GM12878 (cell line): ENCODE data around the gene WASF2. TPM values are rescaled to one million over a fixed set of nuclear protein-coding genes. Genes with fewer than 3 reads are reported as not detected.

Experiments
- CBFB ChIP-seq: IDR thresholded peaks from 2 replicates; pipeline ENCODE4 v1.6.1; 2016; ENCODE audit warnings: antibody characterized with exemption, low read depth
- ESRRA ChIP-seq: IDR thresholded peaks from 2 replicates; pipeline ENCODE4 v1.6.1; 2012; ENCODE audit warnings: mild to moderate bottlenecking, low read length, improper control_type of control experiment
- GABPA ChIP-seq: IDR thresholded peaks from 2 replicates; pipeline ENCODE4 v1.6.1; 2014; ENCODE audit warnings: antibody characterized with exemption, low read depth, mild to moderate bottlenecking, inconsistent platforms
- IRF3 ChIP-seq: fragments of 450-650 bp; IDR thresholded peaks from 2 replicates; pipeline ENCODE4 v1.6.1; 2014; ENCODE audit warnings: mild to moderate bottlenecking
- IRF5 ChIP-seq: fragments of 450-650 bp; IDR thresholded peaks from 2 replicates; pipeline ENCODE4 v1.6.1; 2017; ENCODE audit warnings: borderline replicate concordance
- KLF5 ChIP-seq: fragments of 450-650 bp; IDR thresholded peaks from 2 replicates; pipeline ENCODE4 v1.6.1; 2014; ENCODE audit warnings: mild to moderate bottlenecking; ENCODE audit not compliant: partially characterized antibody
- NFYA ChIP-seq: IDR thresholded peaks from 2 replicates; pipeline ENCODE4 v1.6.1; 2011; ENCODE audit warnings: low read depth, mild to moderate bottlenecking, low read length, improper control_type of control experiment, borderline replicate concordance
- NR2F1 ChIP-seq: fragments of 450-650 bp; conservative IDR thresholded peaks from 2 replicates; pipeline ENCODE4 v1.6.1; 2017; ENCODE audit warnings: mild to moderate bottlenecking
- PRDM15 ChIP-seq: fragments of 450-650 bp; formaldehyde crosslinking; IDR thresholded peaks from 2 replicates; pipeline ENCODE4 v1.4.0; 2020; ENCODE audit warnings: mild to moderate bottlenecking, moderate library complexity
- RBBP5 ChIP-seq: fragments of 200-600 bp; sonication (generic); conservative IDR thresholded peaks from 2 replicates; pipeline ENCODE4 v1.6.1; 2016
- REST ChIP-seq: IDR thresholded peaks from 2 replicates; pipeline ENCODE4 v1.6.1; 2012; ENCODE audit warnings: mild to moderate bottlenecking, low read depth, low read length
- SKIL ChIP-seq: fragments of 450-650 bp; IDR thresholded peaks from 2 replicates; pipeline ENCODE4 v1.6.1; 2017; ENCODE audit warnings: mild to moderate bottlenecking, low read depth, inconsistent platforms; ENCODE audit not compliant: poor library complexity, severe bottlenecking
- SMC3 ChIP-seq: IDR thresholded peaks from 2 replicates; pipeline ENCODE4 v1.6.1; 2011; ENCODE audit warnings: low read length, improper control_type of control experiment, borderline replicate concordance
- YBX1 ChIP-seq: fragments of 450-650 bp; IDR thresholded peaks from 2 replicates; pipeline ENCODE4 v1.6.1; 2016; ENCODE audit warnings: antibody characterized with exemption
- ZBED1 ChIP-seq: IDR thresholded peaks from 2 replicates; pipeline ENCODE4 v1.6.1; 2016; ENCODE audit warnings: borderline replicate concordance
- polyA plus RNA-seq, 11 experiments: library from polyadenylated mRNA; depleted of rRNA in 4 of 11; unstranded in 6 of 11; stranded (reverse) in 5 of 11; fragments of >200 nt; fragmentation: Nextera tagmentation in 4 of 11; fragmentation: Illumina TruSeq in 1 of 11; extraction: Ambion mirVana in 4 of 11; extraction: Trizol in 1 of 11; gene quantifications; 1 replicate in 1 of 11; 2 replicates in 10 of 11; pipeline versions ENCODE4 v1.2.1 to v1.2.3, GENCODE V29; 2011 to 2016; ENCODE audit warnings: inconsistent platforms in 2 of 11, missing spikeins in 2 of 11, low read depth in 1 of 11
- total RNA-seq, 4 experiments: library from RNA; depleted of rRNA in 3 of 4; stranded (reverse); fragments of >200 nt in 3 of 4; fragmentation: Illumina TruSeq in 1 of 4; extraction: Trizol in 1 of 4; gene quantifications; 2 replicates each; pipeline versions ENCODE4 v1.2.1 to v1.2.3, GENCODE V29; 2013 to 2021

WASF2 gene
- total and polyA plus RNA-seq, 10 of the 15 experiments (the other 5 are each of a cell fraction or from before 2014, with no cell fraction given) = 7.0 to 111 (median 37.1) TPM

- TF ChIP-seq IRF3 (no peak), CBFB (no peak), SMC3 (no peak), ZBED1 (no peak), NFYA (no peak), RBBP5 (no peak), PRDM15 (CRISPR knock-in tag) (no peak), KLF5 (no peak), ESRRA (no peak), IRF5 (no peak), NR2F1 (peak; percentile 92), REST (peak; percentile 61; the same call in 1 of the 2 replicates), GABPA (no peak), SKIL (no peak), YBX1 (no peak)
Observed at GRCh38 chr1:27487966-27488884, 1.7 kb downstream of the WASF2 start (continued).
